GM21528 (cell line): ENCODE data around the gene CDKAL1.
"Not testable (repeated sequence)": the region's sequence is repeated elsewhere in the genome, so short reads cannot be mapped to it uniquely, and the experiment has no call there.

Experiments
- ATAC-seq: cut with Tn5 transposase; IDR thresholded peaks from one replicate; pipeline ENCODE4 v1.9.1; 2021; ENCODE audit warnings: mild to moderate bottlenecking, moderate library complexity; ENCODE audit not compliant: unreplicated experiment, low FRiP score

CDKAL1 gene

GRCh38 chr6:20900389-20901160 lies 366.3 kb downstream of the CDKAL1 start:
- peak; percentile 94 for ATAC-seq

GRCh38 chr6:20905377-20905776 lies 371.1 kb downstream of the CDKAL1 start:
- no peak for ATAC-seq

GRCh38 chr6:20906945-20907344 lies 372.7 kb downstream of the CDKAL1 start:
- ATAC-seq, result no peak

DNA sequence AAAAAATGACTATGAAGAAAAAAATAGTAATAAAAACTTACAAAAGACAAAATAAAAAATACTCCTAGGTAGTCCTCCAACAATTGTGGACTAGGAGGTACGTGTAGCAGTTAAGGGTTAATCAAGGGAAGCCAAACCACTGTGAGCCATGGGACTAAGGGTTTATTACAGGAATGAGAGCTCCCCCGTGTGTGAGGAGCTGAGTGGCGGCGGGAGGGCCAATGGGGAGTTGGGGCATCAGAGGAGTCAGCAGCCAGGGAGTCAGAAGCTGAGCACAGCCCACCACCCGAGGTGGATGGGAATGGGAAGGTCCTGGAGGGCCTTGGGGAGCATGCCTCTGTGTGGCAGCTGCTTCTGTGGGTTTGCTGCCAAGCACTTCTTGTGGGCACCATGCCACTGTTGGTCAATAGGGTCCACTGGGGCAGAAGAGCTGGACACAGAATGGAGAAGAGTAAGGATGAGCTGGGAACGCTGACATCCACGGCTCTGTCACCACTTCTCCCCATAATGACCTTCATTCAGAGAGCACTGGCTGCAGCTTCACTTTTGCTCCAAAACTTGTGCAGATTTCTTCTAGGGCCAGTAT lies 373.3 kb downstream of the CDKAL1 start:
- ATAC-seq, result no peak

DNA sequence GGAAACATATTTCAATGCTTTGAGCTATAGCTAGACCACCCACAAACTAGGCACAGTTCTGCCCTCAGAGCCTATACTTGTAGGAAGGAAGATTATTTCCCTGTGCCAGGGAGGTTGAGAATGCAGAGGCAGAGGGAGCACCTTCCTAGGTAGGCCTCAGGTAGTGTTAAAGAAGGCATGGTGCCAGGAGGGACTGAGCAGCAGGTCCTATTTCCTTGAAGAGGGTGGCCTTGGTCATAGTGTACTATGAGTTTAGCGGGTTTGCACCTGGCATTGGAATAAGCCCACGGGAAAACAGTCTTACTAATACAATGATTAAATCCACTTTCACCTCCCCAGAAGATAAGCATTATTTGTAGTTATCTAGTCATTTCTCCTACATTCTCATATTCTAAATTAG lies 375.4 kb downstream of the CDKAL1 start:
- no peak for ATAC-seq

DNA sequence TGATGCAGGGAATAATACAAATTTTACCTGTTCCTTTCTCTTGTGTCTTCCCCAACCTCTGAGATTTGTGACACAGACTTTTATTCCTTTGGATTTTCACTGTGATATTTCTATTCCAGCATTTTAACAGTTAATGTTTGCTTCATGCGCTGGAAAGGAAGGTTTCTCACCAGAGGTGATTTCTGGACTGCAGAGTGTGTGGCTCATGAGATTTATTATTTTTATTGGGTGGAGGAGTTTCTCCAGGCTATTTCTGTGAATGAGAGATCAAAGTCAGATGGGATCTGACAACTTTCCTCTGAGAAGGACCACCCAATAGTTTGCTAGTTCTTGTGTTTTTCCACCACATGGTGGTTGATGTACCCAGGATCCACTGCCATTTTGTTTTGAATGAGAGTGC lies 377.5 kb downstream of the CDKAL1 start:
- ATAC-seq, result no peak

DNA sequence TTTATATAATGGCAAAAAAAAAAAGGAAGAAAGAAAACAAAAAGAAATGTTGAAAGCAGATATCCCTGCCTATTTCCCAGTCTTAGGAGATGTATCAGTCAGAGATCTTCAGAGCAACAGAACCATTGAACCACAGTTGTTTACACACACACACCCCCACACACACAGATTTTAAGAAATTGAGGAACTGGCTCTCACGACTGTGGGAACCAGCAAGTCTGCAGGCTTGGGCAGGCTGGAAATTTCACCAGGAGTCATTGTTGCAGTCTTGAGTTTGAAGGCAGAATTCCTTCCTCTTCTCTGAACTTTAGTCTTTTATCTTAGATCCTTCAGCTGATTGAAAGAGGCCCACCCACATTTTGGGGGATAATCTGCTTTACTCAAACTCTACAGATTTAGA lies 380.9 kb downstream of the CDKAL1 start:
- ATAC-seq, result no peak

- no peak for ATAC-seq
Observed at GRCh38 chr6:20915626-20916025, 381.4 kb downstream of the CDKAL1 start.

- ATAC-seq, result no peak
Observed at GRCh38 chr6:20916086-20916485, 381.8 kb downstream of the CDKAL1 start.

DNA sequence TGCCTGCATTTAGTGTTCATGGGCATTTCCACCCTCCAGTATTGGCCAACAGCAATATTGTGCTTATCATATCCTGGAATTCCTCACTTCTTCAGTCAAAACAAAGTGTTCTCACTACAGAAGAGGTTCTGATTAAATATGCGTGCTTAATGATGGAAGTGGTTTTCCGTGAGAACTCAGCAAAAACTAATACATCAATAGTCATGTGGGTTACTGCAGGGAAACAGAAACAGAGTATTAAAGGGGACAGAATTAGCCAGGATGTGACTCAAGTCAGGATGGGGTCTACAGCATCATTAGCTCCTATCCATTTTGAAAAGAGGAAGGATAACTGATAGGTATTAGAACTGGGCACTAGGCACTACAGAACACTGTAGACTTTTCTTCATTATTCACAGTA lies 384.6 kb downstream of the CDKAL1 start:
- ATAC-seq, result no peak

DNA sequence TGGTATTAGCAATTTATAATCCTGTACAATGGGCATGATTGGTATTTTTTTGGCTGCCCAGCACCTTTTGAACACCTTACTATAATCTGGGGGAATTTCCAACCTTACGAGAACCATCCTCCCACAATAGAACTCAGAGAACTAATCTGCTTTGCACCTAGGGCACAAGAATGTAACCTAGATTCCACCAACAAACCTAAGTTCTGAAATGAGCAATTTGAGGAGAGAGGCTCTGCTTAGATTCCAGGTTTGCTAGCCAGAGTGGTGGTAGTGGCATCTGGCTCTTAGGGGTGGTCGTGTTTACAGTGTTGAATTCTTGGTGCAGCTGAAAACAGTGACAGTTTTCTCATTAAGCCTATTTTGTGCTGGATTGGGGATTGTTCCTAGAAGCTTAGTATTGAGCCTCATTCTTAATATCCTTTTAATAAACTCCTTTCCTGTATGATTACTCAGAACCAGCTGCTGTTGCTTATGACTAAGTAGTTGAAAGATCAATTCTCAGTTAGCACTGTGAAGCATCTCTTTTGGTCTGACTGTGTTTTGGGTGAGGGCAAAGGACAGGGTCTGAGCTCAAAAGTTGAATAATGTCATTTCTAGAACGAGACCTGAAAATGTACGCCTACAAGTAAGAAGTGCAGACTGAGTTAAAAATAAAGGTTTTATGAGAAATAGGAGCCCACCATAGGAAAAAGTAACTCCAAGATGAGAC lies 385.6 kb downstream of the CDKAL1 start:
- ATAC-seq, result peak; percentile 76

- ATAC-seq, result no peak
Observed at GRCh38 chr6:20921578-20921977, 387.3 kb downstream of the CDKAL1 start.

DNA sequence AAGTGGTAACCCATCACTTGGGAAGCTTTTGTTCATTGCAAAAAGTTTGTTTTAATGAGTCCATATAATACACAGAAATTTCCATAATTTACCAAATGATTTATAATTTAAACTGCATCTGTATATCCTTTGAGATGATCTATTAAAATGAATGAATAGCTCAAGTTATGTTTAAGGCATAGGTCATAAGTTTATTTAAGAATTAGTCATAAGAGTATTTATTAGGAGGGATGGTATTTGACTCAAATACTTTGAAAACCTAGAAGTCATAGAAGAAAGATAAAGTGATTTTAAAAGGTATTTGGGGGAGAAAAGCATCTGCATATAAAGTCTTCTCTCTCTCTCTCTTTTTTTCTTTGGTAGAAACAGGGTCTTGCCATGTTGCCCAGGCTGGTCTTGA lies 388.5 kb downstream of the CDKAL1 start:
- no peak for ATAC-seq

DNA sequence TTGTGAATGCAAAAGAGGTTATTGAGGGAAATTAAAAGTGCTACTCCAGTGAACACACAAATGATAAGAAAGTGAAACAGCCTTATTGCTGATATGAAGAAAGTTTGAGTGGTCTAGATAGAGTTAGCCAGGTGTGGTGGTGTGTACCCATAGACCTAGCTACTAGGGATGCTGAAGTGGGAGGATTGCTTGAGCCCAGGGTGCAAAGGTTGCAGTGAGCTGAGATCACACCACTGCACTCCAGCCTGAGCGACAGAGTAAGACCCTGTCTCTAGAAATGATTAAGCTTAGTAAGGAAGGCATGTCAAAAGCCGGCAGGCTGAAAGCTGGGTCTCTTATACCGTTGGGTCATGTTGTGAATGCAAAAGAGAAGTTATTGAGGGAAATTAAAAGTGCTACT lies 389.8 kb downstream of the CDKAL1 start:
- ATAC-seq, result not testable (repeated sequence)

- no peak for ATAC-seq
Observed at GRCh38 chr6:20924911-20925543, 390.8 kb downstream of the CDKAL1 start.

DNA sequence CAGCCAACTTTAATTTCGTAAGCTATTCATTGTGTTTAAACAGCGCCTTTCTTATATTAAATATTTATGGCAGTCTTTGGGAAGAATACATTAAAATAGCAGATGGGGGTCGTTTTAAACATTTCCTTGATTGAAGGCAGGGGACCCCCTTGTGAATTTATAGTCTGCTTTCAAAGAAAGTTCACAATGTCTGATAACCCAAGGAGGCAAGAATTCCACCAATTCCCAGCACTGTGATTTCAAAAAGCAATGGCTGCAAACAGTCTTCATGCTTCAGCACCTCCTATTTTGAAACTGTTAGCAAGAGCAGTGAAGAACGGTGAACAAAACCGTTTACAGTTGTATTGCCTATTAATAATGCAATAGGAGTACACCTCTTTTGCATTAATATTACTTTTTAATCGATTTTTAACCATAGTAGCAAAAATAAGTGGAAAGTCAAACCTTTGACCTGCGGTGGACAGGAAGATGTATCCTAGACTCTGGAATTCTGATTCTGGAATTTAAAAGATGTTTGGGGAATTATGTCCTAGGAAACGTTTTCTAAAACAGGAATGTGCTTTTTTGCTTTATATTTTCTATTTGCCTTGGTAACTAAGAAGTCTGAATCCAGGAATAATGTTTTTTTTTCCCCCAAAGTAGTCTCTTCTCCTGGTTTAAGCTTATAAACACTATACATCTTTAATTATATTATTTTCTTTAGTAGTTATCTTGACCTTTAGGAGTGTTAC lies 393.0 kb downstream of the CDKAL1 start:
- no peak for ATAC-seq

GRCh38 chr6:20929283-20929682 lies 395.0 kb downstream of the CDKAL1 start:
- ATAC-seq, result no peak

DNA sequence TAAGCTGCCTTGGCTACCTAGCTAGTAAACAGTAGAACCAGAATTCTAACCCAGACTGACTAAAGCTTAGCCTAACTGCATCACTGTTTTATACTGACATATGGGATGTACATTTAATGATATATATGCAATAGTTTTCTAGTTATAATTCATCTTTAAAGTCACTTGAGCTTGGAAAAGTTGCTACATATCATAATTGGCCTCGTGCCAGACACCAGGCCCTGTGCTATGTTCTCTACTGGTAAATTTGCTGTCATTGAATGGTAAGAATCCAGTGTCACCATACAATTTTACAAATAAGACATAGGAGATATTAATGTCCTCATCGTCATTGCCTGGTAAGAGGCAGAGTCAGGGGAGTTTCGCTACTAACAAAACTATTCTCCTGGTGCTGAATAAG lies 396.8 kb downstream of the CDKAL1 start:
- ATAC-seq, result no peak

GRCh38 chr6:20931772-20932171 lies 397.5 kb downstream of the CDKAL1 start:
- no peak for ATAC-seq

DNA sequence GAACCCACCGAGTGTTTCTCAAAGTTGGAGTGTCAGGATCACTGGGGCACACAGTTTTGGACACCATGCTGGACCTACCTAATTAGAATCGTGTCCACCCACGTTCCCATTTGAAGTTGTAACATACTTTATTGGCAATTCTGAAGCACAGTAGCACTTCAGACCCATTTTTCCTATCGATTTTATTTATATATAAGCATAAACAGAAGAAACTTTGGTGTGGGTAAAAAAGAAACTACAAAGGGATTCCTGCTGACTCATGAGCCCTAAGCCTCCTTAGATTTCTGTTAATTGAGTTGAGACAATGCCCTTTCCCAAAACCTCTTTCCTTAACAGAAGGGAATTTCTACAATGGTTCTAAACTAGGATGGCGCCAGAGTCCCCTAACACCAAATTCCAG lies 398.0 kb downstream of the CDKAL1 start:
- no peak for ATAC-seq
